Activated CD4-positive, alpha-beta T cell treated with anti-CD3 and anti-CD28 coated beads, Interleukin-10, Interleukin-2, amounts not matched to agents 100 ng/mL and 50 ng/mL, durations not matched to agents 16 hours and 8 hours (primary cell): ENCODE results near the gene FKBP11.

Experiments used
- DNase-seq: peaks from one replicate; pipeline ENCODE4 v3.0.0-alpha.2; 2020

FKBP11 gene

GRCh38 chr12:48925304-48926011 lies at the start of gene FKBP11:
Gene FKBP11 (minus strand): TSS chr12:48925492. CDS start chr12:48925428, 64 bp downstream.
- peak; percentile 83 for DNase-seq

GRCh38 chr12:48973941-48974673 lies 48.8 kb upstream of the FKBP11 start:
- peak; percentile 39 for DNase-seq

DNA sequence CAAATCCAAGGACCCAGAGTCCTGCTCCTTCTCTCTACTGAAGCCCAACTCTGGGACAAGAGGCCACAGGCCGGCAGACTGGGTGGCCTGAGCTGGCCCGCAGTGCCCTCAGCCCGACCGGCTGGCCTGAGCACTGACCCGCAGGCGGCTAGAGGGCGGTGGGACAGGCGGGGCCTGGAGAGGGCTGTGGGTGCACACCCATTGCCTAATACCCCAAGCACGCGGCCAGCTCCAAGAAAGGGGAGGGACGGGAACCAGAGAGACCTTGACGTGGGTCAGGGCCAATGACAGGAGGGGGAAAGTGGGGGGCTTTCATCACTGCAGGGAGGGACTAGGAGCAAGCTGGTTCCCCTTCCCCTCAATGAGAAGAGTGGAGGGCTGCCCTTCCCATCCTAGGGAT lies 48.2 kb upstream of the FKBP11 start:
- DNase-seq: no peak

- no peak for DNase-seq
These were observed 47.7 kb upstream of the FKBP11 start for GRCh38 chr12:48972952-48973483.

- peak; percentile 46 for DNase-seq
These were observed 47.1 kb upstream of the FKBP11 start for GRCh38 chr12:48972213-48972951.

GRCh38 chr12:48970702-48971334 lies 45.5 kb upstream of the FKBP11 start:
- no peak for DNase-seq

- no peak for DNase-seq
These were observed 44.8 kb upstream of the FKBP11 start for GRCh38 chr12:48969833-48970701.

- DNase-seq: no peak
These were observed 44.0 kb upstream of the FKBP11 start for GRCh38 chr12:48969160-48969771.

DNA sequence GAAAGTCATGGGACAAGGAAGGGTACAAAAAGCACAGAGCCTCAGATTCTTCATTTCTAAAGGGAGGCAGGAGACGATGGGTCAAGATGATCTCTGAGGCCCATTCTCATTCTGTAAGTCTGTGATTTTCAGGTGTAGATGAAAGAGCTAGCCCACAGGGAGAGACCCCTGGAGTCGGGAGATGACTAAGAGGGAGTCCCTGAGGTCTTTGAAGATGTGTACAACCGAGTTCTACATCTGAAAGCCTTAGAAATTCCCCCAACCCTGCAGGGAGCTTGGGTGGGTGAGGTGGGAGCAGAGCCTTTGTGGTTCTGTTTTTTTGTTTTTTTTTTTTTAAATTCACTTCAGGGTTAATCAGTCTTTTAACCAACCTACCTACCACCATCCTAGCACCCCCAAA lies 43.2 kb upstream of the FKBP11 start:
- no peak for DNase-seq

GRCh38 chr12:48967991-48968390 lies 42.7 kb upstream of the FKBP11 start:
- DNase-seq: no peak

DNA sequence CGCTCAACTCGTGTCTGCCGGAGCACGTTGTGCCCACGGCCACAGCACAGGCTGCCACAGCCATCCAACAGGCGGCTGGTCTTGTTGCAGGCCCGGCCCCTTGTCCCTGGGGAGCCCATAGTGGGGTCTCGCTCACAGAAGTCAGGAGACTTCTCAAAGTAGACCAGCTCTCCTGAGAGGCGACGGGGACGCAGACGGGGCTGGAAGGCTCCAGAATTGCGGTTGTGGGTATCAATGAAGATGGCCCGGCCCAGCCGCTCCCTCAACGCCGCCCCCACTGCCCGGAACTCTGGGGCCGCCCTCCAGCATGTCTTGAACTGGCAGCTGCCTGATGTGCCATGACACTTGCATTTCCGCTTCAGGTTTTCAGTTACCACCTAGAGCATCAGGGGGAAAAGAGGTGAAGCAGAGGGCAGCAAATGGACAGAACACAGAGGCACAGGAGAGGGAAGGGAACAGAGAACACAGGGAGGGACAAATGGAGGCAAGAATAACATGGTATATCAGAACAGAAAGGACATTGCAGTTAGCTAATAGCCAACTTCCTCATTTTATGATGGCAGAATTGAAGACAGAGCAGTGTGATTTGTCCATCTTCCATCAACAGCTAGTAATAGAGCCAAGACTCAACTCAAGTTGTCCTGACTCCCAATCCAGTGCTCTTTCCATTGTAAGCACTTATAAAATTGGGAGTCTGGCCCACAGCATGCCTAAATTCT lies 41.0 kb upstream of the FKBP11 start:
- no peak for DNase-seq

GRCh38 chr12:48965298-48965838 lies 40.1 kb upstream of the FKBP11 start:
- DNase-seq: no peak

- no peak for DNase-seq
These were observed 36.5 kb upstream of the FKBP11 start for GRCh38 chr12:48961801-48962200.

- no peak for DNase-seq
These were observed 36.0 kb upstream of the FKBP11 start for GRCh38 chr12:48961331-48961730.

DNA sequence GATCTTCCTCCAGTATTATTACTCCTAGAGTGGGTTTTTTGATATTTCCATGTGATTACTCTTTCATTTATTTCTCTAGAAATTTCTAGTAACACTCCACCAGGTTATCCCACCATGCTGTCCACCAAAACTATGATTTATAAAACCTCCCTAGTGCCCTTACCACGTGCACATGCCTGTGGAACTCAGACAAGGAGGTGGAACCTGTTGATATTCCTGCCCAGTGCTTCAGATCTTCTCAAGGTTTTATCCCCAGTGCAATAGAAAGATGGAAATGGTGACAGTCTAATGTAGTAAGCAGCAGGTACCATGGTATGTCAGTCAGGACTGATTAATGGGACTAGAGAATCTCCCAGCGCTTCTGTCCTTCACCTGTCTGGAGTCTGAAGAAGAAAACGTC lies 35.5 kb upstream of the FKBP11 start:
- no peak for DNase-seq

DNA sequence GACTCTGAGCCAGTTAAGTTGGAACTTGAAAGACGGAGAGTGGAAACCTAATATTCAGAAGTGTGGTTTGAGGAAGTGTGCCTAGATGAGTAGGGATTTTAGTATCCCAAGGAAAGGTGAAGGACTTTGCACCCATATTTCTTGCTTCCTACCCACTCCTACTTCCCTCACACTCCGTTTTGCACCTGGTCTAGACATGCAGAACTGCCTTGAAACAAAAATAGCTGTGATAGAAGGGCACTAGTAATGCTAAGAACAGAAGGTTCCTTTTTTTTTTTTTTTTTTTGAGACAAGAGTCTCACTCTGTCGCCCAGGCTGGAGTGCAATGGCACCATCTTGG lies 32.7 kb upstream of the FKBP11 start:
- no peak for DNase-seq

DNA sequence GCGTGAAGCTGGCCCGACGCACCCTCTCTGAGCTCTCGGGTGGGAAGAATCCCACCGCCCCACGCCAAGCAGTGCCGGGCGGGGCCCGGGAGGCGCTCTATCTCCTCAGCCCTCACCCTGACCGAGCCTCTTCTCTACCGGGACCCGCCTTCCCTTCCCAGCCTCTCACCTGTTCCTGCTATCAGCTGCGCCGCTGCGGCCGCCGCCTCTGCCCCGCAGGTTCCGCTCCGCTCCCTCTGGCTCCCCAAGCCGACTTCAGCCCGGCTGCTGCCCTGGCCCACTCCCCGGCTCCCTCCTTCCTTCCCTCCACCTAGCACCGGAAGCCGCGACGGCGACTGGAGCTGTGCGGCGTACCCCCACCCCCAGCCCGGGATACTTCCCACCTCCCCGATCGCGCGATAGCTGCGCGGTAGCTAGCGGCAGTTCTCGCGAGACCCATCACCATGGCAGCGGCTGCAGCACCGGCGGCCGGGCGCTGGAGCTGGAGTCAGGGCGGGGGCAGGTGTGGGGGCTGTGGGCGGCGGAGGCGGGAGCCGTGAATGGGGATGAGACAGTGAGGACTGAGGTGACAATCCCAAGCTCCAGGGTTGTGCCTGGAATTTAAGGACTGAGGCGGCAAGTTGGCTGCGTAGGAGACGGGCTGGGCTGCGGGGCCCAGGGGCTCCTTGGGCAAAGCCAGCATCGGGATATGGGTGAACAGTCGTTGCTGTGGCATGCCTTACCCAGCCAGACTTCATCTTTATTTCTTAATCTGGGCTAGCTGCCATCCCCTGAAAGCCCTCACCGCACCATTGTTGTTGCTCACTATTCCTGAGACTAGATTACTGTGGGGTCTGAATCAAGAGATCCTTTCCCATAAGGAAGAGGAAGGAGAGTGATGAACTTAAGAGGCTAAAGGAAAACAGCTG lies 32.1 kb upstream of the FKBP11 start, which contains the start of gene ARF3:
ARF3 (minus strand) TSS at position 347 of the 908 bp plus-strand sequence. CDS start 16,392 bp downstream, outside the sequence.
- DNase-seq: peak; percentile 97

DNA sequence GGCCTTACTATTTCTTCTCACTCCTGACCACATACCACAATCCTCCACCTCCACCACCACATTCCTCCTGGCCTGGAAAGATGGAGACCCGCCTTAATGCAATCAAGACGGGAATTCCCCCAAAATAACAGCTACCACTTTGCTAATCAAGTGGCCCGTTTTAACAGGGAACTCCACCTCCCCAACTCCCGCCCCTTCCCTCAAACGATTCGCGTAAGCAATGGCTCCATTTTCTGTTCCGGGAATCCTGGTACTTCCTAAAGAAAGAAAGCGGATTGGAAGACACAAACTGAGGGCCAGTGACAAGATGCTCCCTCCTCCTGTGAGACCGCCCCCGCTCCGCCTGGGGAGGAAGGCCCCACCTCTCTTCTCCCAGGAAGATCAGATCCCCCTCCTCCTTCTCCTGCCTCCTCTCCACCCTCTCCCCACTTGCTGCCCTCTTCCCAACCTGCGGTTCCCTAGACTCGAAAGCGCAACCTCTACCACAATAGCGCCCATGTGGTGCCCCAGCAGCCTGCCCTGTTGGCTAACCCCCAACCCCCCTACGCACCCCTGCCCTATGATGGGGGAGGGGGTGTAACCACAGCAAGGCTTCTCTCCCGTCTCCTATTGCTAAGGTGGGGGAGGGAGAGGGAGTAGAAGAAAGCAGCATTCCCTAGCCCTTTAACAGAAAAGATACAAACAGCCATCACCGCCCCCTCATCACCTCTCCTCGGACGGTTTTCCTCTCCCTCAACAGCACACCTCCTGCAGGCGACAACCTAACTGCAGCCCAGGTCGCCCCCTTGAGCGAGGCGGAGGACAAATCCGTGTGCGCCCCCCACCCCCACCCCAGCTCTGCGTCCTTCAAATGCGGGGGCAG lies 31.2 kb upstream of the FKBP11 start:
- peak; percentile 51 for DNase-seq
